A549 (cell line): ENCODE data around the gene DGKD. TPM values are rescaled to one million over a fixed set of nuclear protein-coding genes. Genes with fewer than 3 reads are reported as not detected.

Source experiments
- CEBPB ChIP-seq, 2 experiments: fragments of >200 bp in 1 of 2; sonication (Bioruptor Twin) in 1 of 2; formaldehyde crosslinking in 1 of 2; IDR thresholded peaks; 2 replicates each; pipeline ENCODE4 v1.6.1; 2012 to 2016
- CHD4 ChIP-seq: fragments of 200-600 bp; sonication (generic); IDR thresholded peaks from 2 replicates; pipeline ENCODE4 v1.6.1; 2016; ENCODE audit warnings: antibody characterized with exemption, mild to moderate bottlenecking, borderline replicate concordance
- ESRRA ChIP-seq: fragments of 150-350 bp; IDR thresholded peaks from 2 replicates; pipeline ENCODE4 v1.6.1; 2014; ENCODE audit warnings: mild to moderate bottlenecking, low read length, borderline replicate concordance
- FOSB ChIP-seq: fragments of 250-450 bp; sonication (Bioruptor Pico); IDR thresholded peaks from 2 replicates; pipeline ENCODE4 v1.5.0; 2020; ENCODE audit warnings: mild to moderate bottlenecking, moderate library complexity
- FOSL2 ChIP-seq, 2 experiments: fragments of 450-650 bp in 1 of 2; fragments of >200 bp in 1 of 2; sonication (Bioruptor Twin) in 1 of 2; formaldehyde crosslinking; IDR thresholded peaks; 2 replicates each; pipeline versions ENCODE4 v1.5.0 to v1.6.1; 2016 to 2020; ENCODE audit warnings: mild to moderate bottlenecking in 1 of 2, moderate library complexity in 1 of 2
- FOXS1 ChIP-seq: fragments of 250-450 bp; sonication (Bioruptor Pico); IDR thresholded peaks from 2 replicates; pipeline ENCODE4 v1.5.0; 2020; ENCODE audit warnings: mild to moderate bottlenecking, moderate library complexity
- HDAC2 ChIP-seq: fragments of 200-600 bp; sonication (generic); IDR thresholded peaks from 2 replicates; pipeline ENCODE4 v1.6.1; 2016
- HEYL ChIP-seq: fragments of 250-450 bp; sonication (Bioruptor Pico); IDR thresholded peaks from 2 replicates; pipeline ENCODE4 v1.8.0; 2021; ENCODE audit warnings: mild to moderate bottlenecking, moderate library complexity
- HOXB13 ChIP-seq: fragments of 250-450 bp; sonication (Bioruptor Pico); IDR thresholded peaks from 2 replicates; pipeline ENCODE4 v1.5.0; 2020; ENCODE audit warnings: low read depth, mild to moderate bottlenecking, moderate library complexity
- JUNB ChIP-seq: fragments of >200 bp; sonication (Bioruptor Twin); formaldehyde crosslinking; IDR thresholded peaks from 2 replicates; pipeline ENCODE4 v1.6.1; 2016
- KDM1A ChIP-seq: fragments of 200-600 bp; sonication (generic); IDR thresholded peaks from 2 replicates; pipeline ENCODE4 v1.6.1; 2016; ENCODE audit warnings: low read depth, mild to moderate bottlenecking
- MAZ ChIP-seq: fragments of 150-350 bp; IDR thresholded peaks from 2 replicates; pipeline ENCODE4 v1.6.1; 2014; ENCODE audit warnings: antibody characterized with exemption, low read depth, low read length, borderline replicate concordance
- NFE2L2 ChIP-seq: fragments of 150-350 bp; conservative IDR thresholded peaks from 2 replicates; pipeline ENCODE4 v1.6.1; 2014; ENCODE audit warnings: low read length
- NPAS2 ChIP-seq: fragments of 250-450 bp; sonication (Bioruptor Pico); IDR thresholded peaks from 2 replicates; pipeline ENCODE4 v1.8.0; 2022; ENCODE audit warnings: mild to moderate bottlenecking, moderate library complexity, borderline replicate concordance
- NR3C1 ChIP-seq: fragments of >200 bp; sonication (Bioruptor Twin); formaldehyde crosslinking; IDR thresholded peaks from 3 replicates; pipeline ENCODE4 v1.6.1; 2017
- RAD21 ChIP-seq, 2 experiments: fragments of >200 bp in 1 of 2; sonication (Bioruptor Twin) in 1 of 2; formaldehyde crosslinking in 1 of 2; IDR thresholded peaks in 1 of 2; conservative IDR thresholded peaks in 1 of 2; 2 replicates in 1 of 2; 3 replicates in 1 of 2; pipeline ENCODE4 v1.6.1; 2012 to 2018; ENCODE audit warnings: inconsistent platforms in 1 of 2
- RARB ChIP-seq: fragments of 250-450 bp; sonication (Bioruptor Pico); IDR thresholded peaks from 2 replicates; pipeline ENCODE4 v1.8.0; 2021; ENCODE audit warnings: mild to moderate bottlenecking, moderate library complexity
- RNF2 ChIP-seq: fragments of 200-600 bp; sonication (generic); IDR thresholded peaks from 2 replicates; pipeline ENCODE4 v1.6.1; 2016; ENCODE audit warnings: low read depth, mild to moderate bottlenecking, antibody characterized with exemption, moderate library complexity, borderline replicate concordance
- SMC3 ChIP-seq: fragments of >200 bp; sonication (Bioruptor Twin); formaldehyde crosslinking; IDR thresholded peaks from 3 replicates; pipeline ENCODE4 v1.6.1; 2018; ENCODE audit warnings: inconsistent platforms
- TFCP2L1 ChIP-seq: fragments of 250-450 bp; sonication (Bioruptor Pico); IDR thresholded peaks from 2 replicates; pipeline ENCODE4 v1.5.0; 2021; ENCODE audit warnings: mild to moderate bottlenecking
- TP53 ChIP-seq: fragments of 250-450 bp; sonication (Bioruptor Pico); IDR thresholded peaks from 2 replicates; pipeline ENCODE4 v1.5.0; 2021; ENCODE audit warnings: mild to moderate bottlenecking, moderate library complexity
- ZNF302 ChIP-seq: fragments of 250-450 bp; sonication (Bioruptor Pico); IDR thresholded peaks from 2 replicates; pipeline ENCODE4 v1.9.0; 2021; ENCODE audit warnings: inconsistent platforms, mild to moderate bottlenecking, moderate library complexity
- polyA plus RNA-seq, 4 experiments: library from polyadenylated mRNA; depleted of rRNA in 3 of 4; stranded (reverse); fragments of >200 nt; fragmentation: RNase III in 1 of 4; extraction: RNeasy Plus Mini Kit Qiagen cat#74134 plus additional on column Dnase treatment in 1 of 4; gene quantifications; 2 replicates in 3 of 4; 3 replicates in 1 of 4; pipeline ENCODE4 v1.2.3, GENCODE V29; 2011 to 2017
- TF ChIP-seq, protein P1 (sequence below): fragments of 200-600 bp; sonication (generic); IDR thresholded peaks from 2 replicates; pipeline ENCODE4 v1.6.1; 2016; ENCODE audit warnings: antibody characterized with exemption, mild to moderate bottlenecking, moderate library complexity
- TF ChIP-seq, protein P2 (sequence below): fragments of >200 bp; sonication (Bioruptor Twin); formaldehyde crosslinking; IDR thresholded peaks from 3 replicates; pipeline ENCODE4 v1.5.1; 2016
- TF ChIP-seq, protein P3 (sequence below): IDR thresholded peaks from 2 replicates; pipeline ENCODE4 v1.6.1; 2012
- TF ChIP-seq, protein P4 (sequence below): IDR thresholded peaks from 2 replicates; pipeline ENCODE4 v1.6.1; 2012
- TF ChIP-seq, protein P5 (sequence below): IDR thresholded peaks from 2 replicates; pipeline ENCODE4 v1.6.1; 2012; ENCODE audit warnings: low read depth, borderline replicate concordance
- TF ChIP-seq, protein P6 (sequence below): fragments of 250-450 bp; sonication (Bioruptor Pico); IDR thresholded peaks from 2 replicates; pipeline ENCODE4 v1.5.0; 2021; ENCODE audit warnings: mild to moderate bottlenecking, moderate library complexity, borderline replicate concordance
- TF ChIP-seq, protein P7 (sequence below): fragments of >200 bp; sonication (Bioruptor Twin); formaldehyde crosslinking; IDR thresholded peaks from 3 replicates; pipeline ENCODE4 v1.6.1; 2016
- TF ChIP-seq, protein P8 (sequence below): fragments of 250-450 bp; sonication (Bioruptor Pico); IDR thresholded peaks from 2 replicates; pipeline ENCODE4 v1.5.0; 2020; ENCODE audit warnings: low read depth, mild to moderate bottlenecking, moderate library complexity

Gene DGKD
- polyA plus RNA-seq, 2 of the 4 experiments (the other 2 are of a cell fraction): 68.8 to 99.6 TPM

DNA sequence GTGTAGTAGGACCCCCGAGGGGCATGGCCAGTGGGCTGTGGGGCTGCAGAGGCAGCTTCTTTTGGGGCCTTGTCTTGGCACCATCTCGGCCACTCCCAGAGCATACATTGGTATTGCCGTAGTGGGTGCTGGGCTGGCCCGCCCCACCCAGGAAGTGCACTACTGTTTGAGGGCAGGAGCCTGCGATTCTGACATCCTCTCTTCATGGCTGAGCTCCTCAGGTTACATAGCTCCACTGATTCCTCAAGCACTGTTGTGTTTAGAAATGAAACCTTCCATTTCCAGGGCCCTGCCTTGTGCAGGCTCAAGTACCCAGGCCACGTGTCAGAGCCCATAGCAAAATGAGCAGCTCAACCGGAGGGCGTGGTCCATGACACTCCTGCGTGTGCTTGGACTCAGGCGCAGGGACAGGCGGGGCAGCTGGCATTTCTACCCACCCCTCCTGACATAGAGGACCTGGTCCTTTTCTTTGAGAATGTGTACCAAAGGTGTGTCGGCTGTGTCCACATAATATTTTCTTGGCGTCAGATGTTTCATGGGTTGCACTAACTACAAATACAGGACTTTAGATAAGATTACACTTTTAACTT lies 67.9 kb downstream of the DGKD start (continued):
- TF ChIP-seq, protein P1, sequence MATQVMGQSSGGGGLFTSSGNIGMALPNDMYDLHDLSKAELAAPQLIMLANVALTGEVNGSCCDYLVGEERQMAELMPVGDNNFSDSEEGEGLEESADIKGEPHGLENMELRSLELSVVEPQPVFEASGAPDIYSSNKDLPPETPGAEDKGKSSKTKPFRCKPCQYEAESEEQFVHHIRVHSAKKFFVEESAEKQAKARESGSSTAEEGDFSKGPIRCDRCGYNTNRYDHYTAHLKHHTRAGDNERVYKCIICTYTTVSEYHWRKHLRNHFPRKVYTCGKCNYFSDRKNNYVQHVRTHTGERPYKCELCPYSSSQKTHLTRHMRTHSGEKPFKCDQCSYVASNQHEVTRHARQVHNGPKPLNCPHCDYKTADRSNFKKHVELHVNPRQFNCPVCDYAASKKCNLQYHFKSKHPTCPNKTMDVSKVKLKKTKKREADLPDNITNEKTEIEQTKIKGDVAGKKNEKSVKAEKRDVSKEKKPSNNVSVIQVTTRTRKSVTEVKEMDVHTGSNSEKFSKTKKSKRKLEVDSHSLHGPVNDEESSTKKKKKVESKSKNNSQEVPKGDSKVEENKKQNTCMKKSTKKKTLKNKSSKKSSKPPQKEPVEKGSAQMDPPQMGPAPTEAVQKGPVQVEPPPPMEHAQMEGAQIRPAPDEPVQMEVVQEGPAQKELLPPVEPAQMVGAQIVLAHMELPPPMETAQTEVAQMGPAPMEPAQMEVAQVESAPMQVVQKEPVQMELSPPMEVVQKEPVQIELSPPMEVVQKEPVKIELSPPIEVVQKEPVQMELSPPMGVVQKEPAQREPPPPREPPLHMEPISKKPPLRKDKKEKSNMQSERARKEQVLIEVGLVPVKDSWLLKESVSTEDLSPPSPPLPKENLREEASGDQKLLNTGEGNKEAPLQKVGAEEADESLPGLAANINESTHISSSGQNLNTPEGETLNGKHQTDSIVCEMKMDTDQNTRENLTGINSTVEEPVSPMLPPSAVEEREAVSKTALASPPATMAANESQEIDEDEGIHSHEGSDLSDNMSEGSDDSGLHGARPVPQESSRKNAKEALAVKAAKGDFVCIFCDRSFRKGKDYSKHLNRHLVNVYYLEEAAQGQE: no peak
- no peak for TF ChIP-seq JUNB
- TF ChIP-seq NPAS2 (CRISPR knock-in tag): peak; percentile 67
- TF ChIP-seq HEYL (CRISPR knock-in tag): peak; percentile 48; the same call in 1 of the 2 replicates
- no peak; the same call in 1 of the 2 replicates for TF ChIP-seq TP53 (CRISPR knock-in tag)
- TF ChIP-seq SMC3: no peak
- TF ChIP-seq, protein P2, sequence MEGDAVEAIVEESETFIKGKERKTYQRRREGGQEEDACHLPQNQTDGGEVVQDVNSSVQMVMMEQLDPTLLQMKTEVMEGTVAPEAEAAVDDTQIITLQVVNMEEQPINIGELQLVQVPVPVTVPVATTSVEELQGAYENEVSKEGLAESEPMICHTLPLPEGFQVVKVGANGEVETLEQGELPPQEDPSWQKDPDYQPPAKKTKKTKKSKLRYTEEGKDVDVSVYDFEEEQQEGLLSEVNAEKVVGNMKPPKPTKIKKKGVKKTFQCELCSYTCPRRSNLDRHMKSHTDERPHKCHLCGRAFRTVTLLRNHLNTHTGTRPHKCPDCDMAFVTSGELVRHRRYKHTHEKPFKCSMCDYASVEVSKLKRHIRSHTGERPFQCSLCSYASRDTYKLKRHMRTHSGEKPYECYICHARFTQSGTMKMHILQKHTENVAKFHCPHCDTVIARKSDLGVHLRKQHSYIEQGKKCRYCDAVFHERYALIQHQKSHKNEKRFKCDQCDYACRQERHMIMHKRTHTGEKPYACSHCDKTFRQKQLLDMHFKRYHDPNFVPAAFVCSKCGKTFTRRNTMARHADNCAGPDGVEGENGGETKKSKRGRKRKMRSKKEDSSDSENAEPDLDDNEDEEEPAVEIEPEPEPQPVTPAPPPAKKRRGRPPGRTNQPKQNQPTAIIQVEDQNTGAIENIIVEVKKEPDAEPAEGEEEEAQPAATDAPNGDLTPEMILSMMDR: no peak
- no peak for TF ChIP-seq FOSB (CRISPR knock-in tag)
- TF ChIP-seq CHD4: no peak
- TF ChIP-seq, protein P3, sequence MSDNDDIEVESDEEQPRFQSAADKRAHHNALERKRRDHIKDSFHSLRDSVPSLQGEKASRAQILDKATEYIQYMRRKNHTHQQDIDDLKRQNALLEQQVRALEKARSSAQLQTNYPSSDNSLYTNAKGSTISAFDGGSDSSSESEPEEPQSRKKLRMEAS: peak; percentile 98
- TF ChIP-seq FOXS1 (CRISPR knock-in tag): no peak
- TF ChIP-seq, protein P4, sequence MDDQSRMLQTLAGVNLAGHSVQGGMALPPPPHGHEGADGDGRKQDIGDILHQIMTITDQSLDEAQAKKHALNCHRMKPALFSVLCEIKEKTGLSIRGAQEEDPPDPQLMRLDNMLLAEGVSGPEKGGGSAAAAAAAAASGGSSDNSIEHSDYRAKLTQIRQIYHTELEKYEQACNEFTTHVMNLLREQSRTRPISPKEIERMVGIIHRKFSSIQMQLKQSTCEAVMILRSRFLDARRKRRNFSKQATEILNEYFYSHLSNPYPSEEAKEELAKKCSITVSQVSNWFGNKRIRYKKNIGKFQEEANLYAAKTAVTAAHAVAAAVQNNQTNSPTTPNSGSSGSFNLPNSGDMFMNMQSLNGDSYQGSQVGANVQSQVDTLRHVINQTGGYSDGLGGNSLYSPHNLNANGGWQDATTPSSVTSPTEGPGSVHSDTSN: no peak
- TF ChIP-seq ZNF302 (CRISPR knock-in tag): no peak
- no peak for TF ChIP-seq RNF2
- no peak for TF ChIP-seq RAD21 (conservative IDR thresholded peaks at IDR 0.05 in 1 of 2, IDR thresholded peaks at IDR 0.05 in 1 of 2)
- TF ChIP-seq ESRRA: no peak
- TF ChIP-seq, protein P5, sequence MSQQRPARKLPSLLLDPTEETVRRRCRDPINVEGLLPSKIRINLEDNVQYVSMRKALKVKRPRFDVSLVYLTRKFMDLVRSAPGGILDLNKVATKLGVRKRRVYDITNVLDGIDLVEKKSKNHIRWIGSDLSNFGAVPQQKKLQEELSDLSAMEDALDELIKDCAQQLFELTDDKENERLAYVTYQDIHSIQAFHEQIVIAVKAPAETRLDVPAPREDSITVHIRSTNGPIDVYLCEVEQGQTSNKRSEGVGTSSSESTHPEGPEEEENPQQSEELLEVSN: peak; percentile 81; the same call in 1 of the 2 replicates
- TF ChIP-seq, protein P6, sequence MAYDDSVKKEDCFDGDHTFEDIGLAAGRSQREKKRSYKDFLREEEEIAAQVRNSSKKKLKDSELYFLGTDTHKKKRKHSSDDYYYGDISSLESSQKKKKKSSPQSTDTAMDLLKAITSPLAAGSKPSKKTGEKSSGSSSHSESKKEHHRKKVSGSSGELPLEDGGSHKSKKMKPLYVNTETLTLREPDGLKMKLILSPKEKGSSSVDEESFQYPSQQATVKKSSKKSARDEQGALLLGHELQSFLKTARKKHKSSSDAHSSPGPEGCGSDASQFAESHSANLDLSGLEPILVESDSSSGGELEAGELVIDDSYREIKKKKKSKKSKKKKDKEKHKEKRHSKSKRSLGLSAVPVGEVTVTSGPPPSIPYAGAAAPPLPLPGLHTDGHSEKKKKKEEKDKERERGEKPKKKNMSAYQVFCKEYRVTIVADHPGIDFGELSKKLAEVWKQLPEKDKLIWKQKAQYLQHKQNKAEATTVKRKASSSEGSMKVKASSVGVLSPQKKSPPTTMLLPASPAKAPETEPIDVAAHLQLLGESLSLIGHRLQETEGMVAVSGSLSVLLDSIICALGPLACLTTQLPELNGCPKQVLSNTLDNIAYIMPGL: 0 out of 2 replicates have a peak, but pooled peaks have one; percentile 49
- TF ChIP-seq KDM1A: no peak
- TF ChIP-seq MAZ: no peak
- TF ChIP-seq, protein P7, sequence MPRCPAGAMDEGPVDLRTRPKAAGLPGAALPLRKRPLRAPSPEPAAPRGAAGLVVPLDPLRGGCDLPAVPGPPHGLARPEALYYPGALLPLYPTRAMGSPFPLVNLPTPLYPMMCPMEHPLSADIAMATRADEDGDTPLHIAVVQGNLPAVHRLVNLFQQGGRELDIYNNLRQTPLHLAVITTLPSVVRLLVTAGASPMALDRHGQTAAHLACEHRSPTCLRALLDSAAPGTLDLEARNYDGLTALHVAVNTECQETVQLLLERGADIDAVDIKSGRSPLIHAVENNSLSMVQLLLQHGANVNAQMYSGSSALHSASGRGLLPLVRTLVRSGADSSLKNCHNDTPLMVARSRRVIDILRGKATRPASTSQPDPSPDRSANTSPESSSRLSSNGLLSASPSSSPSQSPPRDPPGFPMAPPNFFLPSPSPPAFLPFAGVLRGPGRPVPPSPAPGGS: no peak; the same call in 2 of the 3 replicates
- no peak for TF ChIP-seq NR3C1
- TF ChIP-seq TFCP2L1: peak; percentile 56; the same call in 1 of the 2 replicates
- no peak for TF ChIP-seq RARB
- no peak for TF ChIP-seq HDAC2
- no peak for TF ChIP-seq NFE2L2
- TF ChIP-seq, protein P8, sequence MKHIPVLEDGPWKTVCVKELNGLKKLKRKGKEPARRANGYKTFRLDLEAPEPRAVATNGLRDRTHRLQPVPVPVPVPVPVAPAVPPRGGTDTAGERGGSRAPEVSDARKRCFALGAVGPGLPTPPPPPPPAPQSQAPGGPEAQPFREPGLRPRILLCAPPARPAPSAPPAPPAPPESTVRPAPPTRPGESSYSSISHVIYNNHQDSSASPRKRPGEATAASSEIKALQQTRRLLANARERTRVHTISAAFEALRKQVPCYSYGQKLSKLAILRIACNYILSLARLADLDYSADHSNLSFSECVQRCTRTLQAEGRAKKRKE (CRISPR knock-in tag): peak; percentile 74; the same call in 1 of the 2 replicates
- TF ChIP-seq FOSL2 (IDR thresholded peaks at IDR 0.05): no peak
- no peak for TF ChIP-seq FOSL2 (CRISPR knock-in tag; IDR thresholded peaks at IDR 0.05)
- TF ChIP-seq HOXB13 (CRISPR knock-in tag): peak; percentile 93
- no peak; a peak in 1 of 4 replicates for TF ChIP-seq CEBPB (IDR thresholded peaks at IDR 0.05)
